ENCODE data around the gene SPAAR.
A peak's percentile ranks its signal among the peaks of the same experiment; 100 is the strongest.

SPAAR gene

DNA sequence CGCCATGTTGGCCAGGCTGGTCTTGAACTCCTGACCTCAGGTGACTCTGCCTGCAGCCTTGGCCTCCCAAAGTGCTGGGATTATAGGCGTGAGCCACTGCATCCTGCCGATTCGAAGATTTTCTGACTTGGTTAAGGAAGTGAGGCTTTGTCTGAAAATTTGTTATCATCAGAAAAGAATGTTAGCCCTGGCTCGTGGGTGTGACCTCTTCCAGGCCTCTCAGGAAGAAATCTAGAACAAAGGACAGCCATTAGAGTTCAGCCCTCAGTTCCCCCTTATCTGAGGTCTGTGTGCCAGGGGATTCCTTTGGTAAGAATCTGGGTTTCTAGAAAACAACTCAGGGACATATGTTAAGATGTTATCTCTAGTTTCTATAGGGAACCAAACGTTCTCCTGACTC lies 42.4 kb downstream of the SPAAR start:
- DNase-seq, result no peak

DNA sequence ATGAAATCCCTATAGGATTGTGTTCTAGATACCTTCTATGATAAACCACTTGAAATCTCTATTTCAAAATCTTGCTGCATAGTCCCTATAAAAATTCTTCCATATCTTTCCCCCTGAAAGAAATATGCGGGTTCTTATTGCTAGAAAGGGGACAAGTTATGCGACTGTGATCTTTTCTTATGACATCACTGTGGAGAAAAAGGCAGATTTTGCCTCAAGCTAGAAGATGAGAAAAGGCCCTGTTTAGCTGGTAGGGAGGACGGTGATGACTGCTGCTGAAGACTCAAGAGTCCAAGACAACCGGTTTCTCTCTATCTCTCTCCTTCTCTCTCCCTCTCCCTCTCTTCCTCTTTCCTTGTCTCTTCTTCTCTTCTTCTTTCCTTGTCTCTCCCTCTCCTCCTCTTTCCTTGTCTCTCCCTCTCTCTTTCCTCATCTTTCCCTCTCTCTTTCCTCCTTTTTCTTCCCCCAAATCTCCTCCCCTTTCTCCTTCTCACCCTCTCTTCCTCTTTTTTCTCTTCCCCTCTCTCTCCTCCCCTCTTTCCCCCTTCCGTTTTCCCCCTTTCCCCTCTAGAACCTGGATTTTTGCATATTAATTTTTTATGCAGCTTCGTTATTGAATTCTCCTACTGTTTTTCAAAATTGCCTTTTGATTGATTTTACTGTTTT lies 43.4 kb downstream of the SPAAR start:
- no peak for DNase-seq

DNA sequence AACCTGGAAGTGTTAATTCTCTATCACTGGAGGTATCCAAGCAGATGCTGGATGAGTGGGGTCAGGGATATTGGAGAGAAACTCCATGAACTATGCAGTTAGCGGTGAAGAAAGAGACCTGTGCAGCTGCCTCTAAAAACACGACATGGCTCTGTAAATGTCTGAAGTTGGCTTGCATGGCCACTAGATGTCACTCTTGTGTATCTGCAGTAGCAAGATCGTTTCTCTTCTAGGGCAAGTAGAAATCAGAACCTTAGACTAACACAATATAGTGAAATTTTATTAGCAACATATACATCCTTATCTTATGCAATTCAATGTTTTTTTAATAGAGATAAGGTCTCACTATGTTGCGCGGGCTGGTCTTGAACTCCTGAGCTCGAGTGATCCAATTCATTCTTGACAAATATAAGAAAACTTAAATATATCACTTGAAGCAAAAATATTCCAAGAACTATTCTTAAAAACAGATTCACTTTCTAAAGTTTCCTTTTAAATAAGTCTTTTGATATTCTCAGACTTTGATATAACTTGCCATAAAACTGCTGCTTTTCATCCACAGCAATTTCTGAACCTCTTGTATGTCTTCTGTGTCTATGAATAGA lies 45.8 kb downstream of the SPAAR start:
- DNase-seq, result peak; percentile 69 to 86 (median 82)

DNA sequence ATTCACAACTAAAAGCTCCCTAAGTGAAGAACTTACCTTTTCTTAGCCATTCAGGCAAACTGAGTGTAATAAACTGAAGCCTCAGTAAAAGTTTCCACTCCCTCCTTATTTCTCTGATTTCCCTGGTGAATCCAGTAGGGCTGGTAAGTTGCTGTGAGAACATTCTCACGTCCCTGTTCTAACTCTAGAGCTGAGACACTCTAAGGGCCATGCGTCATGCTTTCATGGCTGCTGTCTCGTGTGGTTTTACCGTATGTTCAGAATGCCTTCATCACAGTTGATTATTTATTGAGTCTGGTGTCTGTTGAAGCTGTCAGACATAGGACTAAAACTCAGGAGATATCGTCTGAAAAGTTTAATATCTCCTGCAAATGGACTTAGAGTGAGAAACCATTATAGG lies 47.4 kb downstream of the SPAAR start:
- DNase-seq, result no peak

DNA sequence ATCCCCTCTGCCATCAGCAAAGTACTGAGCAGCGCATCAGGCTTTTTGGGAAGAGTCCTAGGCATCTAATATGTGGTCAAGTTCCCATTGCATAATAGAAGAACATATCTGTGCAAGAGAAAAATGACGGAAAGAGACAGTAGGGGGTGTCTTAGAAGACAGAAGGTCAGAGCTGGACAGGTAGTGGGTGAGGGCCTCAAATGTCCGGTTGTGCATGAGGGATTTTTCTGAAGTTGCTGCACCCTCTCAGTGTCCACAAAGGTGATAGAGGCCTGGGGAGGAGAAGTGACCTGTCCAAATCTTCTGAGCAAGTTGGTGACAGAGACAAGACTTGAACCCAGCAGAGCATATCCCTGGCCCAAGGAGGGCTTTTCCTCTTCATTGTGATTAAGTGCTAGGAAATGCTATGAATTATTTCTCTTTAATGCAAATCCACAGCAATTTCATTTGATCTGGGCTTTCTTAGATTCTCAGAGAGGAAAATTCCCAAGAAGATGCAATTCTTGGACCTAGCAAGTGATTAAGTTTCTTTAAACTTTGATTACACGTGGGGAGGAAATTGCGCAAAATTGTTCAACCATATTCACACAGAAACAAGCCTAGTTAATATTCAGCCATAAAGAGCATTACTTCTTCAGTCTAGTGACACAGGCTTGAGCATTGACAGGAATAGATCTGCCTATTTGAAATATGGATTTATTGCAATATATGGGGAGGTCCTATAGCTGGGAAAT lies 49.0 kb downstream of the SPAAR start, which contains the start of gene OR2S2:
Gene OR2S2, minus strand, starts transcription at position 51 of the 734 bp plus-strand sequence. CDS start 56 bp downstream, outside the sequence.
- DNase-seq, result no peak

DNA sequence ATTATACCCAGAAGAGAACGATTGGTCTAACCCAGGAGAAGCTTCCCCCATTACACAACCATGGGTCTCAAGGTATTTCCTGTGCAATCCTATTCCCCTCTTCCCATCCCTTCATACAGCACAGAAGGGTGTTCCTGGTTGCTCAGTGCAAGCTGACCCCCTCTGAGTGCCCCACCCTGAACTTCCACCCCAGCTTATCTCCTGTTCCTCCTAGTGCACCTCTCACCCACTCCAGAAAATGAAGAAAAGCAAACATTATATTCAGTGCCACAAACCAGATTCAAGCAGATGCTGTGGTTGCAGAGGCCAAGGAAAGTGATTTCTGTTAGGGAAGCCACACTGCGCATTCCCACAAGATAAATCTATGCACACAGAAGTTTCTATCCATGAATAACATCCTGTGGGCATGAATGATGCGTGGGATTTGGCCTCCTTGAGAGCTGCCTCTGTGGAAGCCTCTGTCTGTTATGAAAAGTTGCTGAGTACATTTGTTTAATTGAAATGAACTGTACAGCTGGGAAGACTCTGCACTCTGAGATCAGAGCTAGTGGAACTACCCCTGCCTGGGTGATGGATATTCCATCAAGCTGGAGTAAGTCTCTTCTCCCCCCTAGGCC lies 50.9 kb downstream of the SPAAR start:
- no peak for DNase-seq

Data from suppressor macrophage treated with lipopolysaccharide for 1 hour (primary cell).